HG03196 (cell line): ENCODE results near the gene SMYD4.

ENCODE experiments used
- ATAC-seq: cut with Tn5 transposase; IDR thresholded peaks from one replicate; pipeline ENCODE4 v1.9.1; 2021; ENCODE audit not compliant: unreplicated experiment

Gene SMYD4

DNA sequence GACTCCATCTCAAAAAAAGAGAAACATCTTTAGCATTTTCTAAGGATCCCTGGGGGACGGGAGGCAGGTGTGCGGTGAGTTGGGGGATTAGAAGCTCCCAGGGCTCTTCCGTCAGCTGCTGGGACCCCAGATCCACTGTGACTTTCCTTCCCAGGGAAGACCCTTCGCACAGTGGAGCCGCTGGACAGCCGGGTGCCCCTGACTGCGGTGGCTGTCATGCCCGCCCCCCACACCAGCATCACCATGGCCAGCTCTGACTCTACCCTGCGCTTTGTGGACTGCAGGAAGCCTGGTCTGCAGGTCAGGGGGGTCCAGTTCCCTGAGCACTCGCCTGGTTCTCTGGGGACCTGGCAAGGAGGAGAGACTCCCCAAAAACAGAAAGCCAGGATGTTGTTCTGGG lies 94.3 kb downstream of the SMYD4 start:
- no peak for ATAC-seq

DNA sequence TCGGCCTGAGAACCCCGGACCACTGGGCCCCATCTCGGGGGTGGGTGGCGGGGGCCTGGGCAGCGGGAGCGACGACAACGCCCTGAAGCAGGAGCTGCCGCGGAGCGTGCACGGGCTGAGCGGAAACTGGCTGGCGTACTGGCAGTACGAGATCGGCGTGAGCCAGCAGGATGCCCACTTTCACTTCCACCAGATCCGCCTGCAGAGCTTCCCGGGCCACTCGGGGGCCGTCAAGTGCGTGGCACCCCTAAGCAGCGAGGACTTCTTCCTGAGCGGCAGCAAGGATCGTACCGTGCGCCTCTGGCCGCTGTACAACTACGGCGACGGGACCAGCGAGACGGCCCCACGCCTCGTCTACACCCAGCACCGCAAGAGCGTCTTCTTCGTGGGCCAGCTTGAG lies 95.9 kb downstream of the SMYD4 start:
- no peak for ATAC-seq

DNA sequence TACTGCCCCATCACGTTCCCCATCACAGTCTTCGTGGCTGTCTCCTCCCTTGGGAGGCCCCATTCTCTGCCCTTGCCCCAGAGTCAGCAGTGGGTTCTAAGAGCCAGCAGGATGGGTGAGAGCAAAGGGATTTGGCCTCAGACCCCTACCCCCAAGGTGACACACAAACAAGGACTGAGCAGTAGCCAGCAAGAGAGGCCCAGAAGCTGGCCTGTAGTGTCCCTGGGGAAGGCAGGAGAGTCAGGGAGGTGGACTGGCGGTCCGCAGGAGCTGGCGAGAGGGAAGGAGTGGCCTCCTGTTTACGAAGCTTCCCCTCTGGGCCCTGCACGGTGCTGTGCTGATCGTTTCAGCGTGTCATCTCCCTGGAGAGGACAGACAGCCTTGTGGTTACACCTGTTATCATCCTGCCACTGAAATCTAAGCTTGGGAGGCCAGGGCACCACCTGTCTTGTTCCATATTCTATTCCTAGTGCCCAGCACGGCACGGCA lies 96.8 kb downstream of the SMYD4 start:
- no peak for ATAC-seq

DNA sequence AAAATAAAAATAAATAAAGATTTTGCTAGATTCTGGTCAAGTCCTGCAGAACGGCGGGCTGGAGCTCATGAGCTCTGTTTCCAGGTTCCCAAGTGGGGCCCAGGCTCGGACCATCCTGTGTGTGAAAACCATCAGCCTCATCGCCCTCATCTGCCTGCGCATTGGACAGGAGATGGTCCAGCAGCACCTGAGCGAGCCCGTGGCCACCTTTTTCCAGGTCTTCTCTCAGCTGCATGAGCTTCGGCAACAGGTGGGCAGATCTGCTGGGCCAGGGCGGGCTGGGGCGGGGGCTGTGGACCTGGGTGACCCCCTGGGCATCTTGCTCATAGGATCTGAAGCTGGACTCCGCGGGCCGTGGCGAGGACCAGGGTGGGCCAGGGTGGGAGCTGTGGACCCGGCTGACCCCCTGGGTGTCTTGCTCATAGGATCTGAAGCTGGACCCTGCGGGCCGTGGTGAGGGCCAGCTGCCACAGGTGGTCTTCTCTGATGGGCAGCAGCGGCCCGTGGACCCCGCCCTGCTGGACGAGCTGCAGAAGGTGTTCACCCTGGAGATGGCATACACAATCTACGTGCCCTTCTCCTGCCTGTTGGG lies 97.4 kb downstream of the SMYD4 start:
- ATAC-seq, result no peak

DNA sequence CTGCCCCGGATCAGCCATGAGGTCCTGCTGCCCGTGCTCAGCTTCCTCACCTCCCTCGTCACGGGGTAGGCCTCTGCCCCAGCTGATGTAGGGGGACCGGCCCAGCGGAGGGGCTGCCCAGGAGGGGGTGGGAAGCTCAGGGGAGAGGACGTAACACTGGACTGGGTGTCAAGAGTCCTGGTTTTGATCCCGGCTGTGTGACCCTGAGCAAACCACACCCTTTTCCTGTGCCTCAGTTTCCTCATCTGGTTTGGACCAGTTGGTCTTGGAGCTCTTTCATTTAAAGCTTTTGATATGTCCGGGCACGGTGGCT lies 98.6 kb downstream of the SMYD4 start:
- no peak for ATAC-seq

DNA sequence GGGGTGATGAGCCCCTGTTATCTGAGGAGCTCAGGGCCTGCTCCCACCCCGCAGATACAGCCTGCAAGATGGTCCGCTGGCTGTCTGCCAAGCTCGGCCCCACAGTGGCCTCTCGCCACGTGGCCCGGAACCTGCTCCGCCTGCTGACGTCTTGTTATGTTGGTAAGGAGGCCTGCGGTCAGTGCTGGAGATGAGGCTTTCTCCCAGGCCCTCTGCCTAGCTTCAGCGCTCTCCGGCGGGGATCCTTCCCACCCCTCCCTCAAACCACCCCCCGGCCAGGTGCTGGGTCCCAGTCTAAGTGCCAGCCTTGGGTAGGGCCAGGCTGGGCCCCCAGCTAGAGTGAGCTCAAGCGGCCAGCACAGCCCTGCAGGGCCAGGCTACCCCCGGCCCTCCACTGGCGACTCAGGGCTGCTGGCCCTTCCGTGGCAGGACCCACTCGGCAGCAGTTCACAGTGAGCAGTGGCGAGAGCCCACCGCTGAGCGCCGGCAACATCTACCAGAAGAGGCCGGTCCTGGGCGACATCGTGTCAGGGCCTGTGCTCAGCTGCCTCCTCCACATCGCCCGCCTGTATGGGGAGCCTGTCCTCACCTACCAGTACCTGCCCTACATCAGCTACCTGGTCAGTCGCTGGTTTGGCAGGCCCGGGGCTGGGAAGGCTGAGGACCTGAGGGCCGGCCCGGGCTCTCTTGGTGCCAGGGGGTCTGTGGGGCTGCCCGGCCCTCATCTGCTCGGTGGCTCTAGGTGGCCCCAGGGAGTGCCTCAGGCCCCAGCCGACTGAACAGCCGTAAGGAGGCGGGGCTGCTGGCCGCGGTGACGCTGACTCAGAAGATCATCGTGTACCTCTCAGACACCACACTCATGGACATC lies 99.1 kb downstream of the SMYD4 start:
- no peak for ATAC-seq

DNA sequence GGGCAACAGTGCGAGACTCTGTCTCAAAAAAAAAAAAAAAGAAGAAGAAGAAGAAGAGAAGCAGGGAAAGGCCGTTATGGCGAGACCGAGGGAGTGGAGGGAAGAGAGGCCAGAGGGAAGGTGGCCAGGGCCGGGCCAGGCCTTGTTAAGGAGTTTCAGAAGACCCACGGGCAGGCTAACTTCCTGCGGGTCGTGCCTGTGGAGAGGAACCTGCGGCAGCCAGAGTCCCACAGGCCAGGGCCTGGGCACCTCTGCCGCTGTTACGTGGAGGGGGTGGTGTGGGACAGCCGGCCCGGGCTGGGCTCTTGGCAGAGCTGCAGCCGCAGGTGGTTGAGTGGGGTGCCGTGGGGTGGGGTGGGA lies 99.8 kb downstream of the SMYD4 start:
- ATAC-seq, result no peak
